ENCODE measurements around the gene VWA1.

The VWA1 gene

DNA sequence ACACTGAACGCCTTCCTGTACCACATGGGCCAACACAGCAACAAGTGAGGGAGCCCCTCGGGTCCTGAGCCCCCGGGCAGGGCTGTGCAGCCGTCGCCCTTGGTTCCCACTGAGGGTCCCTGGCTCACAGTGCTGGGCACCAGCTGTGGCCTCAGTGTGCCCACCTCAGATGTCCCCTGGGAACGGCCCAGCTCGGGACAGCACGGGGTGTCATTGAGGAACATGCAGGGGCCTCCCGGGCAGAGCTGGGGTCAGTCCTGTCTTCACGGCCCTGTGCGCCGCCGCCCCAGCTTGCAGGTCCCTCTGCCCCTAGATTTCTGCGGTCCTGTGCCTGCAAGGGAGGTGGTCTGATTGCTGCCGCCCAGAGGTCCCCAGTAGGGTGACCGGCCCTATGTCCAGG is 53.7 kb downstream of the VWA1 start:
- no peak for FAIRE-seq

DNA sequence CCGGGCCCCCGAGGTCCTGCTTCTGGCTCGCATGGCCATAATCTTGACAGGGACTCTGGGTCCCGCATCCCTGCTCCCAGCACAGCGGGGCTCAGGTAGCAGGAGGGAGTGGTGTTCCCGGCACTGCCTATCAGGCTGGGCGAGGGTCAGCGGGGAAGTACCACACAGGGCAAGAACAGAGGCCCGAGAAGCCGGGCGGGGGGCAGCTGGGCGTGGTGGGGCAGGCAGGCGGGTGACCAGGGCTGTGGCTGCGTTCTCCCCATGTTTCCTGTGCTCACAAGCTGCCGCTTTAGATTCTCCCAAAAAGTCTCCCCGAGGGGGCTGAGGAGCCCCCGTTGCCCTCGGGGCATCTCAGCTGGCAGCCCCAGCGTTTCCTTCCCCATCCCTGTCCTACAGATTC is 54.4 kb downstream of the VWA1 start:
- FAIRE-seq = no peak

DNA sequence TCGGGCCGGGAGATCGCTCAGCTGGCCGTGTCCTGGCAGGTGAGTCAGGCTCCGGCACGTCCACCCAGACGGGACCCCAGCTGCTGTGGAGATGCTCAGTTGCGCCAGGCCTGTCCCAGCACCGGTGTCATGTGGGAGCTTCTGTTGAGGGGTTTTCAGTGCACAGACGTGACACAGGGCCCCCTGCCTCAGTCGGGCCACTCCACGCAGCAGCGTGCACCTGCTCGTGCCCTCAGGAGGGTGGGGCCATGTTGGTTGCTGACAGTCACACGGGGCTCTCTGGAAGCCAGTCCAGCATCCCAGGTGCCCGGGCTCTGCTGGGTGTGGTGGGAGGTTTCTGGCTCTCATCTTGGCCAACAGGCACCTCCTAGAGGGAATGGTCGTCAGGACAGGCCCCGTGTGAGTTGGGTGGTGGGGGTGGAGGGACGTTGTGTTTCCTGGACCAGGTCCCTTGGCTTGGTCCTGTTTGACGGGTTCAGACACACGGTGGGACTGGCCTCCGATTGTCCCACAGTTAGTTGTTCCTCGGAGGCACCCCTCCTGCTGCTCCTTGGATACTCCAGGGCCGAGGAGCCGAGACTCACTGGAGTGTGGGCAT is 55.2 kb downstream of the VWA1 start:
- FAIRE-seq = no peak

DNA sequence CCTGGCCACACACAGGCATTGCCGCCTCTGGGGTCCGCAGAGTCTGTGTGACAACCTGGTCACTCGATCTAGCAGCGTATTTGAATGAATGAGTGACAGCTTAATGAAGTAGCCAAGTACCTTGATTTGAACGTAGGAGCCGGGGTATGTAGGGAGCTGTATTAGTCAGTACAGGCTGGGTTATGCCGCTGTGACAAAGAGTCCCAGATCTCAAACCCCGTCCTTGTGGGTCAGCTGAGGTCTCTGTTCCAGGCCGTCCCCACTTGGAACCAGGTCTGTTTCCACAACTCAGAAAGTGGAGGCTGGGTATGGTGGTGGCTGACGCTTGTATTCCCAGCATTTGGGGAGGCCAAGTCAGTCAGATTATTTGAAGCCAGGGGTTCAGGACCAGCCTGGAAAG is 56.1 kb downstream of the VWA1 start:
- FAIRE-seq = no peak

Measured in islet of Langerhans (tissue), 1 donor.